NCI-H2227 treated with DMSO at 0.1 percent for 48 hours (cell line): ENCODE results near the gene LTBP1.

Source experiments
- DNase-seq: peaks from one replicate; lab custom pipeline; 2025; lab: John Stamatoyannopoulos, UW

Gene LTBP1

GRCh38 chr2:32932825-32933755, 13.7 kb upstream of the LTBP1 start:
- DNase-seq, result no peak

- DNase-seq, result no peak
Measured at GRCh38 chr2:32933756-32934095, 13.0 kb upstream of the LTBP1 start.

- peak; percentile 12 for DNase-seq
Measured at GRCh38 chr2:32937602-32938448, 8.9 kb upstream of the LTBP1 start.

- DNase-seq, result peak; percentile 11
Measured at GRCh38 chr2:32938934-32939333, 7.8 kb upstream of the LTBP1 start.

- no peak for DNase-seq
Measured at GRCh38 chr2:32940316-32940997, 6.3 kb upstream of the LTBP1 start.

GRCh38 chr2:32941944-32942690, 4.6 kb upstream of the LTBP1 start:
- DNase-seq, result no peak

GRCh38 chr2:32942793-32943485, 3.8 kb upstream of the LTBP1 start:
- no peak for DNase-seq

GRCh38 chr2:32945286-32945685, 1.5 kb upstream of the LTBP1 start:
- no peak for DNase-seq

- no peak for DNase-seq
Measured at GRCh38 chr2:32947076-32947483, 327 bp downstream of the LTBP1 start.

GRCh38 chr2:32947484-32948143, 861 bp downstream of the LTBP1 start:
- peak; percentile 28 for DNase-seq

GRCh38 chr2:32948266-32948665, 1.5 kb downstream of the LTBP1 start:
- no peak for DNase-seq

GRCh38 chr2:32949260-32949659, 2.5 kb downstream of the LTBP1 start:
- DNase-seq, result no peak

GRCh38 chr2:32951672-32952071, 4.9 kb downstream of the LTBP1 start:
- DNase-seq, result no peak

- DNase-seq, result no peak
Measured at GRCh38 chr2:32952761-32953476, 6.2 kb downstream of the LTBP1 start.

- no peak for DNase-seq
Measured at GRCh38 chr2:32954206-32954605, 7.5 kb downstream of the LTBP1 start.

- no peak for DNase-seq
Measured at GRCh38 chr2:32958821-32959220, 12.1 kb downstream of the LTBP1 start.

GRCh38 chr2:32960238-32960637, 13.5 kb downstream of the LTBP1 start:
- no peak for DNase-seq

GRCh38 chr2:32960647-32961403, 14.1 kb downstream of the LTBP1 start:
- DNase-seq, result no peak

- no peak for DNase-seq
Measured at GRCh38 chr2:32962690-32963089, 15.9 kb downstream of the LTBP1 start.
